ENCODE results near the gene TMEM190.
"Not testable (repeated sequence)": the region's sequence is repeated elsewhere in the genome, so short reads cannot be mapped to it uniquely, and the experiment has no call there.

TMEM190 gene

GRCh38 chr19:55391702-55392615 is 15.3 kb downstream of the TMEM190 start:
- no peak for DNase-seq (ENCODE audit: low spot score)

- no peak for DNase-seq (ENCODE audit: low spot score)
Observed at GRCh38 chr19:55392820-55393761, 16.5 kb downstream of the TMEM190 start.

GRCh38 chr19:55398200-55398925 is 21.7 kb downstream of the TMEM190 start:
- no peak for DNase-seq (ENCODE audit: low spot score)

GRCh38 chr19:55400281-55401087 is 23.9 kb downstream of the TMEM190 start:
- no peak for DNase-seq (ENCODE audit: low spot score)

GRCh38 chr19:55401390-55401789 is 24.8 kb downstream of the TMEM190 start:
- not testable (repeated sequence) for DNase-seq (ENCODE audit: low spot score)

GRCh38 chr19:55402509-55402908 is 25.9 kb downstream of the TMEM190 start:
- DNase-seq (ENCODE audit: low spot score), result no peak

GRCh38 chr19:55405638-55406037 is 29.0 kb downstream of the TMEM190 start:
- DNase-seq (ENCODE audit: low spot score), result no peak

- no peak for DNase-seq (ENCODE audit: low spot score)
Observed at GRCh38 chr19:55406091-55406825, 29.6 kb downstream of the TMEM190 start.

GRCh38 chr19:55406826-55407549 is 30.4 kb downstream of the TMEM190 start:
- DNase-seq (ENCODE audit: low spot score), result peak; percentile 12

GRCh38 chr19:55407550-55407799 is 30.8 kb downstream of the TMEM190 start, which contains the start of gene UBE2S:
Gene UBE2S (minus strand): TSS chr19:55407788. CDS start chr19:55407589, 199 bp downstream.
- not testable (repeated sequence) for DNase-seq (ENCODE audit: low spot score)

GRCh38 chr19:55407800-55408532 is 31.3 kb downstream of the TMEM190 start:
- DNase-seq (ENCODE audit: low spot score), result peak; percentile 98

- no peak for DNase-seq (ENCODE audit: low spot score)
Observed at GRCh38 chr19:55408533-55408872, 31.9 kb downstream of the TMEM190 start.

GRCh38 chr19:55409179-55409578 is 32.6 kb downstream of the TMEM190 start:
- not testable (repeated sequence) for DNase-seq (ENCODE audit: low spot score)

- DNase-seq (ENCODE audit: low spot score), result no peak
Observed at GRCh38 chr19:55410168-55410567, 33.5 kb downstream of the TMEM190 start.

GRCh38 chr19:55418185-55418584 is 41.6 kb downstream of the TMEM190 start:
- peak; percentile 60 for DNase-seq (ENCODE audit: low spot score)

GRCh38 chr19:55419103-55419502 is 42.5 kb downstream of the TMEM190 start:
- DNase-seq (ENCODE audit: low spot score), result no peak

GRCh38 chr19:55419624-55420236 is 43.1 kb downstream of the TMEM190 start:
- DNase-seq (ENCODE audit: low spot score), result no peak

GRCh38 chr19:55421281-55421680 is 44.7 kb downstream of the TMEM190 start:
- peak; percentile 60 for DNase-seq (ENCODE audit: low spot score)
